Measurements from ENCODE around the gene MVB12B. TPM values are rescaled to one million over a fixed set of nuclear protein-coding genes. Genes with fewer than 3 reads are reported as not detected.
A peak's percentile ranks its signal among the peaks of the same experiment; 100 is the strongest.

The MVB12B gene
- total and polyA plus RNA-seq, 2 donors from 2014 or later = 4.5 to 12.3 TPM

GRCh38 chr9:126318858-126319257 is 7.8 kb upstream of the MVB12B start:
- intact Hi-C loops (cut with DNase I) = no loop called here
- Histone ChIP-seq H3K4me3 (ENCODE audit: low read length in 3 of 3) (no peak overlapping the region), H3K9ac (ENCODE audit: low read length in 3 of 3) (no peak overlapping the region), H3K36me3 (ENCODE audit: control insufficient read depth in 2 of 3, insufficient read depth in 3 of 3, low read length in 3 of 3) (no peaks in the 10 kb centered on the region), H3K4me1 (ENCODE audit: control insufficient read depth in 2 of 3, insufficient read depth in 2 of 3, low read depth in 1 of 3, low read length in 3 of 3) (no peaks in the 10 kb centered on the region), H3K9me3 (ENCODE audit: control insufficient read depth in 2 of 3, insufficient read depth in 1 of 3, low read length in 3 of 3) (no peaks in the 10 kb centered on the region), H3K27ac (ENCODE audit: low read depth in 2 of 2, low read length in 2 of 2) (no peak overlapping the region), H3K27me3 (ENCODE audit: control insufficient read depth, insufficient read depth, low read length) (no peaks in the 10 kb centered on the region)
- DNase-seq (no peak), FAIRE-seq (no peak)
- no peak for TF ChIP-seq CTCF (IDR thresholded peaks at IDR 0.05; ENCODE audit: borderline replicate concordance, extremely low read depth, insufficient read depth)

DNA sequence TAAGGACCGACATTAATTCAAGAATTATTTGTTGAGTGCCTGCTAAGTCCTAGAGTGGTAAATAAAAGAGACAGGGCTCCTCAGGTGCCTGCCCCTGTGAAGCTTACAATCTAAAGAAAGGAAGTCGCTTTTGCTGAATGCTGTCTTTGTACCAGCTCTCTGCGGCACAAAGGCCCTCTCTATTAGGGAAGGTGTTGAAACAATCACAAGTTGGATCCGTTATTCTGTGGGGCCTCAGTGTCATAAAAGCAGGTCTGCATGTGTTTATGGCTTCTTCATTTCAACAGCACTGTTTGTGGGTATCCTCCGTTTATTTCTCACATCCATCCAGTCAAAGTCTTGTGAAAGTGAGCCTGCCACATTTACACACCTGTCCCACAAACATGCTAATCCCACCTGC is 7.0 kb upstream of the MVB12B start:
- DNase-seq = no peak
- TF ChIP-seq CTCF (IDR thresholded peaks at IDR 0.05; ENCODE audit: borderline replicate concordance, extremely low read depth, insufficient read depth) = no peak
- intact Hi-C loops (cut with DNase I) = no loop called here
- Histone ChIP-seq H3K4me3 (ENCODE audit: low read length in 3 of 3) (no peak overlapping the region), H3K27ac (ENCODE audit: low read depth in 2 of 2, low read length in 2 of 2) (no peak overlapping the region), H3K9ac (ENCODE audit: low read length in 3 of 3) (no peak overlapping the region), H3K36me3 (ENCODE audit: control insufficient read depth in 2 of 3, insufficient read depth in 3 of 3, low read length in 3 of 3) (no peaks in the 10 kb centered on the region), H3K9me3 (ENCODE audit: control insufficient read depth in 2 of 3, insufficient read depth in 1 of 3, low read length in 3 of 3) (no peaks in the 10 kb centered on the region), H3K4me1 (ENCODE audit: control insufficient read depth in 2 of 3, insufficient read depth in 2 of 3, low read depth in 1 of 3, low read length in 3 of 3) (no peaks in the 10 kb centered on the region), H3K27me3 (ENCODE audit: control insufficient read depth, insufficient read depth, low read length) (no peaks in the 10 kb centered on the region)
- FAIRE-seq = no peak

DNA sequence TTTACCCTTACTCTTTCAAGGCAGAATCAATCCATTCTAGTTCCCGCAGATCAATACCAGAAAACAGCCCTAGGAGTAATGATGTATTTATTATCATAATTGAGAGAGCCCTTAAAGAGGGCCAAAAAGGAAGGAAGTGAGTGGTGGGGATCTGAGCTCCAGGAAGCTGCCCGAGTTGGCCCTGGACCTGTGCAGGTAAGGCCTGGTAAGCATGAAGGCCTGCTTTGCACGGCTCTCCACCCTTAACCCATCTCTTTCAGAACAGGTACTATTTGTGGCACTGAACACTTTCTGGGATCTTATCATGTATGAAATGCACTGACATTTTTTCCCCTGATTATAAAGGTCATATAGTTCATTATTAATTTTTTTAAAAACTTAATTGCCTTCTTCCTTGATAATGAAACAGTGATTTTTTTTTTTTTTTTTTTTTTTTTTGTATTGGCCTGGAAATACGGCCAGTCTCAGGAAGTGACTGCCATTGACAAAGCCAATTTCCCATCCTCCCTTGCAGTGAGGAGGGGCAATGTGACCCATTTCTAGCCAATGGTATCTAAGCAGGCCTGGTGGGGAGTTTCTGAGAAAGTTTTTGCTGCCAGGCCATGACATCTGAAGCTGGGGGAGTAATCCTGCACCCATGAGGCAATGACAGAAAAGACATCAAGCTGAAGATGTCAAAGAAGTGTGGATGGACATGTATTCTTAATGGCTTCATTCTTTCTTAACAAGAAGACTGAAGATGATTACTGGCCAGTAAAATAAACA is 6.3 kb upstream of the MVB12B start:
- TF ChIP-seq CTCF (IDR thresholded peaks at IDR 0.05; ENCODE audit: borderline replicate concordance, extremely low read depth, insufficient read depth) = no peak
- intact Hi-C loops (cut with DNase I) = no loop called here
- Histone ChIP-seq H3K4me1 (ENCODE audit: control insufficient read depth in 2 of 3, insufficient read depth in 2 of 3, low read depth in 1 of 3, low read length in 3 of 3) (no peaks in the 10 kb centered on the region), H3K4me3 (ENCODE audit: low read length in 3 of 3) (no peak overlapping the region), H3K36me3 (ENCODE audit: control insufficient read depth in 2 of 3, insufficient read depth in 3 of 3, low read length in 3 of 3) (no peaks in the 10 kb centered on the region), H3K27ac (ENCODE audit: low read depth in 2 of 2, low read length in 2 of 2) (no peak overlapping the region), H3K9ac (ENCODE audit: low read length in 3 of 3) (no peak overlapping the region), H3K27me3 (ENCODE audit: control insufficient read depth, insufficient read depth, low read length) (no peaks in the 10 kb centered on the region), H3K9me3 (ENCODE audit: control insufficient read depth in 2 of 3, insufficient read depth in 1 of 3, low read length in 3 of 3) (no peaks in the 10 kb centered on the region)
- DNase-seq = peak in 1 of 5 donors; percentile 49
- FAIRE-seq = peak; percentile 6

Data from kidney (tissue), 14 donors.